ENCODE measurements around the gene MLLT3. TPM values are rescaled to one million over a fixed set of nuclear protein-coding genes. Genes with fewer than 3 reads are reported as not detected.
"Not testable (repeated sequence)": the region's sequence is repeated elsewhere in the genome, so short reads cannot be mapped to it uniquely, and the experiment has no call there.

Gene MLLT3
- total and polyA plus RNA-seq, 2 of the 13 experiments (the other 11 are each of a cell fraction or from before 2014, with no cell fraction given): 12.3 to 12.6 TPM

DNA sequence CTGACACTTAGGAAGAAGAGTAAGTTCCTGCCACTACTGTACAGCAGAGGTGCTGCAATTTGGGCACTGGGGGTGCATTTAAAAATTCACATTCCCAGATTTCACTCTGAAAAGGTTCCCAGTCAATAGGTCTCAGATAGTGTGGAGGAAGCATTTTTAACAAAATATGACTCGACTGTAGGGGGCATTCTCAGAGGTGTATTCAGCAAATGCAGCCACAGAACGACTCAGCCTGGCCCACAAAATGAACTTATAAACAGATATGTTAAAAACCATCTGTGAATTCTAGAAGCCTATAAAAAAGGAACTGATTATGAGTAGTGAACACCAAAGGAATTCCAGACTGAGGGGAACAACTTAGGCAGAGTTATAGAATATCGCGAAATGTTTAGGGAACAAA is 31.1 kb downstream of the MLLT3 start (continued):
- TF ChIP-seq MTA3 (CRISPR knock-in tag; IDR thresholded peaks at IDR 0.05): no peak

DNA sequence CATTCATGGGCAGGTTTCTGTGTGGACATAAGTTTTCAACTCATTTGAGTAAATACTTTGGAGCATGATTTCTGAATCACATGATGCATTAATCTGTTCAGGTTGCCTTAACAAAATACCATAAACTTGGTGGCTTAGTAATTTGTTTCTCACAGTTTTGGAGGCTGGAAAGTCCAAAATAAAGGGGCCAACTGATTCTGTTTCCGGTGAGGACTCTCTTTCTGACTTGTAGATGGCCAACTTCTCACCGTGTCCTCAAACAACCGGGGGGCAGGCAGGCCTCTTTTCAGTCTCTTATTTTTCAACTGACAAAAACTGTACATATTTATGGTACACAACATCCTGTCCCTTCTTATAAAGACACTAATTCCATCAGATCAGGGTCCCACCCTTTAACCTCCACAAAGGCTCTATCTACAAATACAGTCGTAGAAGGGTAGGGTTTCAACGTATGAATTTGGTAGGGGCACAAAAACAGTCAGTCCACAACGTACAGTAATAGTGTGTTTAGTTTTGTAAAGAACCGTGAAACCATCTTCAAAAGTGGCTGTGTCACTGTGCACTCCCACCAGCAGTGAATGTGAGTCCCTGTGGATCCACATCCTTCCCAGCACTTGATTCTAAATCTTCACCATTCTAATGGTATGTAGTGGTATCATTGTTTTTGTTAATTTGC is 37.2 kb downstream of the MLLT3 start:
- intact Hi-C loops (cut with micrococcal nuclease; ENCODE audit: unreplicated experiment): no loop called here
- Histone ChIP-seq H3K9ac (ENCODE audit: insufficient read depth, low read depth, low read length) (no peak overlapping the region), H3K36me3 (replicated peaks in 1 of 2; ENCODE audit: control insufficient read depth in 1 of 2, insufficient read depth in 2 of 2, low read length in 2 of 2) (no peaks in the 10 kb centered on the region), H3K9me3 (ENCODE audit: low read length) (no peaks in the 10 kb centered on the region), H2AFZ (ENCODE audit: low read length) (no peak overlapping the region), H3K79me2 (ENCODE audit: insufficient read depth, low read length) (no peaks in the 10 kb centered on the region), H3K27me3 (ENCODE audit: control insufficient read depth in 1 of 2, insufficient read depth in 2 of 2, low read length in 2 of 2) (no peaks in the 10 kb centered on the region), H3K4me1 (ENCODE audit: insufficient read depth, low read length) (peaks cover 16% of the 10 kb centered on the region), H3K27ac (ENCODE audit: extremely low read length, insufficient read depth, low read length) (no peak overlapping the region), H3K4me2 (ENCODE audit: low read depth, low read length) (no peak overlapping the region), H4K20me1 (ENCODE audit: insufficient read depth, low read length) (no peaks in the 10 kb centered on the region), H3K4me3 (replicated peaks in 1 of 3; ENCODE audit: insufficient read depth in 1 of 3, low read depth in 2 of 3, low read length in 3 of 3) (no peak overlapping the region)
- ATAC-seq: no peak
- CTCF ChIA-PET (ENCODE audit: low intra/inter-chr PET ratio, low total read pairs): no interaction called here
- no peak for DNase-seq (ENCODE audit: low spot score)
- POLR2A ChIA-PET: no interaction called here
- no peak for FAIRE-seq
- 52% methylated on average over 7 of the region's 7 CpGs for WGBS (ENCODE audit: low lambda C conversion rate)
- no peak for TF ChIP-seq RBM39 (IDR thresholded peaks at IDR 0.05; ENCODE audit: low read depth, low read length, poor library complexity, severe bottlenecking)
- no peak for TF ChIP-seq LCORL (IDR thresholded peaks at IDR 0.05)
- TF ChIP-seq LCORL (CRISPR knock-in tag; IDR thresholded peaks at IDR 0.05): no peak
- no peak for TF ChIP-seq ZNF709 (CRISPR knock-in tag; IDR thresholded peaks at IDR 0.05)
- TF ChIP-seq TCF12 (IDR thresholded peaks at IDR 0.05): no peak
- no peak for TF ChIP-seq TCF12 (CRISPR knock-in tag; IDR thresholded peaks at IDR 0.05)
- TF ChIP-seq KDM2A (CRISPR knock-in tag; IDR thresholded peaks at IDR 0.05; ENCODE audit: borderline replicate concordance, low read depth): no peak
- TF ChIP-seq XRCC5 (optimal IDR thresholded peaks at IDR 0.05; ENCODE audit: low read length): no peak
- TF ChIP-seq, protein P1, sequence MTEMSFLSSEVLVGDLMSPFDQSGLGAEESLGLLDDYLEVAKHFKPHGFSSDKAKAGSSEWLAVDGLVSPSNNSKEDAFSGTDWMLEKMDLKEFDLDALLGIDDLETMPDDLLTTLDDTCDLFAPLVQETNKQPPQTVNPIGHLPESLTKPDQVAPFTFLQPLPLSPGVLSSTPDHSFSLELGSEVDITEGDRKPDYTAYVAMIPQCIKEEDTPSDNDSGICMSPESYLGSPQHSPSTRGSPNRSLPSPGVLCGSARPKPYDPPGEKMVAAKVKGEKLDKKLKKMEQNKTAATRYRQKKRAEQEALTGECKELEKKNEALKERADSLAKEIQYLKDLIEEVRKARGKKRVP (CRISPR knock-in tag; IDR thresholded peaks at IDR 0.05): no peak
- no peak for TF ChIP-seq ATAD3A (CRISPR knock-in tag; IDR thresholded peaks at IDR 0.05)
- TF ChIP-seq ZNF343 (CRISPR knock-in tag; IDR thresholded peaks at IDR 0.05): no peak
- TF ChIP-seq RBFOX2 (IDR thresholded peaks at IDR 0.05; ENCODE audit: low read depth, low read length): no peak
- no peak for TF ChIP-seq TARDBP (CRISPR knock-in tag; IDR thresholded peaks at IDR 0.05)
- TF ChIP-seq, protein P2, sequence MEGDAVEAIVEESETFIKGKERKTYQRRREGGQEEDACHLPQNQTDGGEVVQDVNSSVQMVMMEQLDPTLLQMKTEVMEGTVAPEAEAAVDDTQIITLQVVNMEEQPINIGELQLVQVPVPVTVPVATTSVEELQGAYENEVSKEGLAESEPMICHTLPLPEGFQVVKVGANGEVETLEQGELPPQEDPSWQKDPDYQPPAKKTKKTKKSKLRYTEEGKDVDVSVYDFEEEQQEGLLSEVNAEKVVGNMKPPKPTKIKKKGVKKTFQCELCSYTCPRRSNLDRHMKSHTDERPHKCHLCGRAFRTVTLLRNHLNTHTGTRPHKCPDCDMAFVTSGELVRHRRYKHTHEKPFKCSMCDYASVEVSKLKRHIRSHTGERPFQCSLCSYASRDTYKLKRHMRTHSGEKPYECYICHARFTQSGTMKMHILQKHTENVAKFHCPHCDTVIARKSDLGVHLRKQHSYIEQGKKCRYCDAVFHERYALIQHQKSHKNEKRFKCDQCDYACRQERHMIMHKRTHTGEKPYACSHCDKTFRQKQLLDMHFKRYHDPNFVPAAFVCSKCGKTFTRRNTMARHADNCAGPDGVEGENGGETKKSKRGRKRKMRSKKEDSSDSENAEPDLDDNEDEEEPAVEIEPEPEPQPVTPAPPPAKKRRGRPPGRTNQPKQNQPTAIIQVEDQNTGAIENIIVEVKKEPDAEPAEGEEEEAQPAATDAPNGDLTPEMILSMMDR (CRISPR knock-in tag; IDR thresholded peaks at IDR 0.05): no peak
- TF ChIP-seq ZSCAN9 (CRISPR knock-in tag; IDR thresholded peaks at IDR 0.05; ENCODE audit: borderline replicate concordance): no peak
- no peak for TF ChIP-seq SMARCE1 (IDR thresholded peaks at IDR 0.05; ENCODE audit: borderline replicate concordance)
- no TSS peak for BruUV-seq (replicated peaks)
- in situ Hi-C loops (cut with HindIII; ENCODE audit: extremely low pct_ligation_motif_present, low pct_unique_long_range_greater_than_20kb): no loop called here

DNA sequence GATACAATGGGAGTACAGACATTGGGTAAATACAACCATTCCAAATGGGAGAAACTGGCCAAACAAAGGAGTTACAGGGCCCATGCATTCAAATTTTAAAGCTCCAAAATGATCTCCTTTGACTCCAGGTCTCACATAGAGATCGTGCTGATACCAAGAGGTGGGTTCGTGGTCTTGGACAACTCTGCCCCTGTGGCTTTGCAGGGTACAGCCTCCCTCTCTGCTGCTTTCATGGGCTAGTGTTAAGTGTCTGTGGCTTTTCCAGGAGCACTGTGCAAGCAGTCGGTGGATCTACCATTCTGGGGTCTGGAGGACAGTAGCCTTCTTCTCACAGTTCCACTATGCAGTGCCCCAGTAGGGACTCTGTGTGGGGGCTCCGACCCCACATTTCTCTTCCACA is 39.2 kb downstream of the MLLT3 start:
- H3K4me3 ChIP-seq (replicated peaks in 1 of 3; ENCODE audit: insufficient read depth in 1 of 3, low read depth in 2 of 3, low read length in 3 of 3); POLR2A ChIA-PET; FAIRE-seq; BruUV-seq (replicated peaks); H3K4me2 ChIP-seq (ENCODE audit: low read depth, low read length); H3K9me3 ChIP-seq (ENCODE audit: low read length); H3K36me3 ChIP-seq (replicated peaks in 1 of 2; ENCODE audit: control insufficient read depth in 1 of 2, insufficient read depth in 2 of 2, low read length in 2 of 2); H2AFZ ChIP-seq (ENCODE audit: low read length); in situ Hi-C loops (cut with HindIII; ENCODE audit: extremely low pct_ligation_motif_present, low pct_unique_long_range_greater_than_20kb); H4K20me1 ChIP-seq (ENCODE audit: insufficient read depth, low read length); DNase-seq (ENCODE audit: low spot score); H3K27me3 ChIP-seq (ENCODE audit: control insufficient read depth in 1 of 2, insufficient read depth in 2 of 2, low read length in 2 of 2); intact Hi-C loops (cut with micrococcal nuclease; ENCODE audit: unreplicated experiment); H3K27ac ChIP-seq (ENCODE audit: extremely low read length, insufficient read depth, low read length); CTCF ChIA-PET (ENCODE audit: low intra/inter-chr PET ratio, low total read pairs); H3K9ac ChIP-seq (ENCODE audit: insufficient read depth, low read depth, low read length); H3K79me2 ChIP-seq (ENCODE audit: insufficient read depth, low read length): not testable (repeated sequence)
- H3K4me1 ChIP-seq (ENCODE audit: insufficient read depth, low read length): peaks cover 16% of the 10 kb centered on the region
- peak; percentile 73 for ATAC-seq
- whole genome bisulfite sequencing (ENCODE audit: low lambda C conversion rate): 14% methylated on average over 2 of the region's 4 CpGs

All from HepG2 (cell line).